OCI-LY7 (cell line): ENCODE results near the gene TNFAIP8L1.

Source experiments
- EZH2phosphoT487 ChIP-seq: fragments of 200-600 bp; sonication (generic); IDR thresholded peaks from 2 replicates; pipeline ENCODE4 v1.6.1; 2018; ENCODE audit warnings: low read depth, borderline replicate concordance, mild to moderate bottlenecking, mixed run types, antibody characterized with exemption, low read length, moderate library complexity, mixed read lengths
- TF ChIP-seq, protein P1 (sequence below): fragments of 200-600 bp; sonication (generic); conservative IDR thresholded peaks from 2 replicates; pipeline ENCODE4 v1.5.1; 2014; ENCODE audit warnings: mild to moderate bottlenecking, antibody characterized with exemption, low read length, moderate library complexity, mixed read lengths

DNA sequence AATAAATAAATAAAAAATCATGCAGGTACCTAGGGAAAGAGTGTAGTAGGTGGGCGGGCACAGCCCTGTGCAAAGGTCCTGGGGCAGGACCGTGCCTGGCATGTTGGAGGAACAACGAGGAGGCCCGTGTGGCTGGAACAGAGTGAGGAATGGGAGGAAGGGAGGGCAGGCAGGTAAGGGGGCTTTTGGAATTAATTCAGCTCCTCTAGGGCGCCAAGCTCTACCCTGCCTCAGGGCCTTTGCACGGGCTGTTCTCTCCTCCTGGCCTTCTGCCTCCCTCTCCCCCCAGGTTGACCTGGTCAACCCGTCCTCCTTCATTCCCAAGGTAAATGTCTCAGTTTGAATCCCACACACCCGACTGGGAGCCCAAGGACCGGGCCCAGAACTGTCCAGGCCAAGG is 48.8 kb upstream of the TNFAIP8L1 start:
- TF ChIP-seq, protein P1, sequence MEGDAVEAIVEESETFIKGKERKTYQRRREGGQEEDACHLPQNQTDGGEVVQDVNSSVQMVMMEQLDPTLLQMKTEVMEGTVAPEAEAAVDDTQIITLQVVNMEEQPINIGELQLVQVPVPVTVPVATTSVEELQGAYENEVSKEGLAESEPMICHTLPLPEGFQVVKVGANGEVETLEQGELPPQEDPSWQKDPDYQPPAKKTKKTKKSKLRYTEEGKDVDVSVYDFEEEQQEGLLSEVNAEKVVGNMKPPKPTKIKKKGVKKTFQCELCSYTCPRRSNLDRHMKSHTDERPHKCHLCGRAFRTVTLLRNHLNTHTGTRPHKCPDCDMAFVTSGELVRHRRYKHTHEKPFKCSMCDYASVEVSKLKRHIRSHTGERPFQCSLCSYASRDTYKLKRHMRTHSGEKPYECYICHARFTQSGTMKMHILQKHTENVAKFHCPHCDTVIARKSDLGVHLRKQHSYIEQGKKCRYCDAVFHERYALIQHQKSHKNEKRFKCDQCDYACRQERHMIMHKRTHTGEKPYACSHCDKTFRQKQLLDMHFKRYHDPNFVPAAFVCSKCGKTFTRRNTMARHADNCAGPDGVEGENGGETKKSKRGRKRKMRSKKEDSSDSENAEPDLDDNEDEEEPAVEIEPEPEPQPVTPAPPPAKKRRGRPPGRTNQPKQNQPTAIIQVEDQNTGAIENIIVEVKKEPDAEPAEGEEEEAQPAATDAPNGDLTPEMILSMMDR, result no peak
- no peak for TF ChIP-seq EZH2phosphoT487
